Measurements from ENCODE around the gene LCA5L.

GRCh38 chr21:39385299-39386145 lies 60.1 kb downstream of the LCA5L start:
- no peak for TF ChIP-seq EP300 (IDR thresholded peaks at IDR 0.05)
- TF ChIP-seq CTCF (IDR thresholded peaks at IDR 0.05), result no peak
- TF ChIP-seq POLR2A (IDR thresholded peaks at IDR 0.05), result peak in 1 of 2 donors; percentile 33
- peak; percentile 52 to 74 (median 62) for TF ChIP-seq POLR2AphosphoS5 (IDR thresholded peaks at IDR 0.05)
